Measurements from ENCODE around the gene ZNF302.

ZNF302 gene

DNA sequence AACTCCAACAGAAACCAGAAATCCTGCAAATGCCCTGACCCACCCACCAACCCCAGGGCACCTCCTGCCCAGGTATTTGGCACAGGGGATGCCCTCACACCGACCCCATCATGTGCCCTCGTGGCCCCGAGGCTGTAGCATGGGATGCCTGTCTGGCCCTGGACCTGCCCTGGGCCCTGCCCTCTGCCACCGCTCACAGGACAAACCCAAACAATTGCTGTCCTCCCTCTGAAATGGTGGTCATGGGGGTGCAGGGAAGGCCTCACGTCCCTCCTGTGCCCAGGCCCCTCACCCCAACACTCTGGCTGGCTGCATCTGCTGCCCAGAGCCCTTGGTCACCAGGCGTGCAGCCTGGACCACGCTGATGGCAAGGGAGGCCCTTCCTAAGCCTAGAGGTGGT, 54.5 kb downstream of the ZNF302 start:
- DNase-seq = no peak

DNA sequence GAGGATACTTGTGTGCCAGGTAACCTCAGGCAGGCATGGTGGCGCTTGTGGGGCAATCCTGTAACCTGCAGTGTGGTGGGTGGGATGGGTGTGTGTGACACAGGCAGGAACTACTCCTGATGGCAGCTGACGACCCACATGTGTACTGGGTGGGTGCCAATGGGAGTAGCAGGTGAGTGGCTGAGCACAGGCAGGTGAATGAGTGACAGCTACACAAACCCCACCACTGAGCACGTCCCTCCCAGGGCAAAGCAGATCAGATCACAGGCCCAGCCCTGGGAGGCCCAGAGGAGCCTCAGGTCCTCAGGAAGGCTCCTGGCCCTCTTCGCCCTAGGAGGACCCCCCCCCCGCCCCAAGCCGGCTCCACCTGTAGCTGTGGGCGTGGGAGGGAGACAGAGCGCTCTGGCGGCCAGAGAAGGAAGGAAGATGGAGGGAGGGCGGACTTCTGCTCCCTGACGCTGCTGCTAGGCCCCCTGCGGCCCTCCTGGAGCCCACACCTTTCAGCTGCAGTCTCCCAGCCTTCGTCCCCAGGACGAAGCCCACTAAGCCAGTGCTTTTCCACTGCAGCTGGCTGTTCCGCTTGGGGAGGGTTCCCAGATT, 55.2 kb downstream of the ZNF302 start:
- DNase-seq = no peak

DNA sequence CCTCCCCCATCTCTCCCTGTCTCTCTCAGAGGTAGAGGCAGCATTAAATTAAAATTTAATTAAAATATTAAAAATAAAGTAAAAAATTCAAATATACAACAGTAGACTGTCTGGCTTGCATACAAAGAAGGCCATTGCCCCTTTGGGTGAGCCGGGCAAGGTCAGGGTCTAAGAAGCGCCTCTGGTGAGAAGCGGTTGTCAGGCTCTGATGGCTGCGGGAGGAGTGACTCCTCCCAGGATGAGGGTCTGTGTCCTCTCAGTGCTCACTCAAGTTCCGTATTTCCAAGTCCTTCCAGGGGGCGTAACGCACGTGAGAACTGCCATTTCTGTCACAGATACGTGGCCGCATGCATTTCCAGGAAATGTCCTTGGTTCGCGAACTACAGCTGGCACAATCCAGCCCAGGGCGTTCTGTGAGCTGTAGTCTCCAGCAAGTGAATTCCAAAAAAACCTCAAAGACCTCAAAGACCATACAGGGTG, 55.8 kb downstream of the ZNF302 start:
- peak in 21 of 58 donors; percentile 50 to 88 (median 79) for DNase-seq

DNA sequence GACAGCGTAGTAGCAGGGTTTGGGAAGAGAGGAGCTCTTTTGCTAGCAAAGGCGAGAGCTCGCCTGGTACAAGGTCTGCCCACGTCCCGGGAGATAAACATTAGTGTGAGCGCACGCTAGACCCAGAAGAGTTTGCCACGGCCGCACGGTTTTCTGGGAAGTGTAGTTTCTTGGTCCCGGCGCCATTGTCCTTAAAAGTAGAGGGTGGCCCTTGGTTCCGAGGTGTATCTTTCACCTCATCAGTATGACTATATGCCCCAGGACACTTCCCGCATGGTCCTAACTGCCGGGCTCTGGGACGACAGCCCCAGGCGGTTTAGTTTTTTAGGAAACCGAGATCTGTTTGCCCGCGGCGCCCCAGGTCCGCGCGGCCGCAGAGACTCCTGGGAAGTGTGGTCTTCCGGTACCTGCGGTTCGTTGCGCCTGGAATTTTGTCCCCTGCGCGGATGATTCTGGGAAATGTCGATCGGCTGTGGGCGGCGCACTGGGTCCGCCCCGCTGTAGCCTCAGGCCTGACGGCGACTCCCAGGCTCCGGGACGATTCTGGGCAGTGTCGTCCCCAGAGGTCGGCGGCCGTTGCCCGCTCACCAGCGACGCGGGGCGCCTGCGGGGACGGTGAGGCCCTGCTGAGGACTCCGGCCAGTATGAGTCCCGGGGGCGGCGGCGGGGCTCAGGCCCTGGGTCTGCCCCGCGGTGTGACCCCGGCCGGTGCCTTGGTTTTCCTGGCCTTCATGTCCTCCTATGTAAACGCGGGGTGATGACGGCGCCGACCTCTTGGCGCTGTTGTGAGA, 56.5 kb downstream of the ZNF302 start, which contains the start of gene ZNF181:
Gene ZNF181 (plus strand): TSS at position 498 of the 791 bp plus-strand sequence. CDS start 795 bp downstream, outside the sequence.
- DNase-seq = peak; percentile 28 to 95 (median 89)

DNA sequence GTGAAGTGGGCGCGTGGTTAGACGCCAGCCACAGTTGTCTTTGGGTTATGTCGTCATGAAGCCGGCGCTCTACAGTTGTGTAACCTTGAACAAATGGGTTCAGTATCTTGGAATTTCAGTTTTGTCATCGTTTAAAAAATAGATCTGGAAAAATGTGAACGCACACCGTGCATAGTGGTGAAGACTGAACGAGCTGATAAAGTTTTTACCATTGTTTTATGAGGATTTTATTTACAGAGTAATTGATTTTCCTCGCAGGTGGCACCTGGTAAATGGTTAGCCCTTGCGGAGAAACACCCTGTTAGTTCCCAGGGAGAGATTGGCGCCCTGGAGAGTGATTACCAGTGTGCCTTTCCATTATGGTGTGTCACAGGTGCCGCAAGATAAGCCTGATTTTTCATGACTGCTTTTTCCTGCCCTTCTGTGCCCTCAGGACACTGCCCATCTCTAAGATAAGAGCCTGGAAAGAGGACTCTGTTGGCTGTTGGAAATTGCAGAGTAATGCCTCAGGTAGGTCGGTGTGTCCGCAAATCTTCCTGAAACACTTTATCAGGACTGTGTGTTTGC, 57.1 kb downstream of the ZNF302 start:
- DNase-seq = peak in 1 of 58 donors; percentile 54
